ENCODE results near the gene FMN2.

- TF ChIP-seq CTCF (IDR thresholded peaks at IDR 0.05; ENCODE audit: insufficient read depth, low read length, poor library complexity, severe bottlenecking) (no peak), EZH2phosphoT487 (conservative IDR thresholded peaks at IDR 0.05; ENCODE audit: low read length) (no peak)
Observed at GRCh38 chr1:240508950-240509349, 417.3 kb downstream of the FMN2 start.

Measured in SU-DHL-6 (cell line).